NCI-H446 treated with DMSO at 0.1 percent for 48 hours (cell line): ENCODE measurements around the gene PLAGL2.

Experiments
- DNase-seq: peaks from one replicate; lab custom pipeline; 2025; lab: John Stamatoyannopoulos, UW

PLAGL2 gene

GRCh38 chr20:32230707-32231106 lies 23.2 kb upstream of the PLAGL2 start:
- DNase-seq, result no peak

GRCh38 chr20:32229251-32229747 lies 21.8 kb upstream of the PLAGL2 start:
- no peak for DNase-seq

GRCh38 chr20:32227744-32228688 lies 20.5 kb upstream of the PLAGL2 start:
- DNase-seq, result no peak

GRCh38 chr20:32227306-32227705 lies 19.8 kb upstream of the PLAGL2 start:
- DNase-seq, result no peak

- DNase-seq, result no peak
These were observed 18.8 kb upstream of the PLAGL2 start for GRCh38 chr20:32226391-32226790.

GRCh38 chr20:32224463-32224862 lies 16.9 kb upstream of the PLAGL2 start:
- no peak for DNase-seq

GRCh38 chr20:32218156-32218900 lies 10.8 kb upstream of the PLAGL2 start:
- no peak for DNase-seq

GRCh38 chr20:32216179-32217142 lies 8.9 kb upstream of the PLAGL2 start:
- no peak for DNase-seq

GRCh38 chr20:32215729-32216128 lies 8.2 kb upstream of the PLAGL2 start:
- no peak for DNase-seq

GRCh38 chr20:32215147-32215546 lies 7.6 kb upstream of the PLAGL2 start:
- no peak for DNase-seq

- DNase-seq, result no peak
These were observed 6.3 kb upstream of the PLAGL2 start for GRCh38 chr20:32213870-32214269.

- DNase-seq, result no peak
These were observed 2.5 kb upstream of the PLAGL2 start for GRCh38 chr20:32209850-32210605.

- no peak for DNase-seq
These were observed 1.1 kb upstream of the PLAGL2 start for GRCh38 chr20:32208499-32209154.

- no peak for DNase-seq
These were observed 550 bp downstream of the PLAGL2 start for GRCh38 chr20:32206760-32207625.

- no peak for DNase-seq
These were observed 1.4 kb downstream of the PLAGL2 start for GRCh38 chr20:32205843-32206759.

- no peak for DNase-seq
These were observed 2.3 kb downstream of the PLAGL2 start for GRCh38 chr20:32205110-32205842.

GRCh38 chr20:32204205-32205109 lies 3.1 kb downstream of the PLAGL2 start:
- DNase-seq, result no peak
